OCI-LY1 (cell line): ENCODE data around the gene CRAMP1.

Experiments used
- H2AFZ ChIP-seq: fragments of 200-600 bp; sonication (generic), shearing (Covaris generic); 2 replicates; pipeline ENCODE4 v1.6.0; 2014; ENCODE audit warnings: antibody characterized with exemption, mild to moderate bottlenecking, low read length
- H3F3A ChIP-seq: fragments of 200-600 bp; sonication (generic), shearing (Covaris generic); 2 replicates; pipeline ENCODE4 v1.6.0; 2014; ENCODE audit warnings: mild to moderate bottlenecking, antibody characterized with exemption, low read length, moderate library complexity; ENCODE audit not compliant: insufficient read depth
- H3K27ac ChIP-seq: fragments of 200-600 bp; sonication (generic); 2 replicates; pipeline ENCODE4 v1.5.1; 2014; ENCODE audit warnings: low read length, mixed run types, mild to moderate bottlenecking, low read depth; ENCODE audit not compliant: poor library complexity, severe bottlenecking
- H3K27me3 ChIP-seq: fragments of 200-600 bp; sonication (generic); 2 replicates; pipeline ENCODE4 v1.6.0; 2014; ENCODE audit warnings: antibody characterized with exemption, mild to moderate bottlenecking, low read length, moderate library complexity; ENCODE audit not compliant: insufficient read depth
- H3K36me3 ChIP-seq: fragments of 200-600 bp; sonication (generic); 2 replicates; pipeline ENCODE4 v1.6.1; 2014; ENCODE audit warnings: mild to moderate bottlenecking, antibody characterized with exemption, low read length, moderate library complexity, mixed read lengths; ENCODE audit not compliant: insufficient read depth
- H3K4me1 ChIP-seq: fragments of 200-600 bp; sonication (generic); 2 replicates; pipeline ENCODE4 v1.5.1; 2014; ENCODE audit warnings: mild to moderate bottlenecking, low read length, moderate library complexity; ENCODE audit not compliant: insufficient read depth, severe bottlenecking
- H3K4me2 ChIP-seq: fragments of 200-600 bp; sonication (generic), shearing (Covaris generic); 2 replicates; pipeline ENCODE4 v1.6.1; 2014; ENCODE audit warnings: low read length
- H3K4me3 ChIP-seq: fragments of 200-600 bp; sonication (generic); 2 replicates; pipeline ENCODE4 v1.5.1; 2014; ENCODE audit warnings: low read length, low read depth, mild to moderate bottlenecking, mixed read lengths; ENCODE audit not compliant: poor library complexity, severe bottlenecking
- H3K79me2 ChIP-seq: fragments of 200-600 bp; shearing (Covaris generic); 2 replicates; pipeline ENCODE4 v1.6.1; 2016; ENCODE audit warnings: mixed run types, low read length, mixed read lengths; ENCODE audit not compliant: insufficient read depth
- H3K9ac ChIP-seq: fragments of 200-600 bp; sonication (generic), shearing (Covaris generic); 2 replicates; pipeline ENCODE4 v1.6.1; 2014; ENCODE audit warnings: mild to moderate bottlenecking, low read length, mixed read lengths
- H3K9me2 ChIP-seq: fragments of 200-600 bp; sonication (generic), shearing (Covaris generic); 2 replicates; pipeline ENCODE4 v1.6.1; 2014; ENCODE audit warnings: low read depth, mild to moderate bottlenecking, low read length, mixed read lengths
- H3K9me3 ChIP-seq: fragments of 200-600 bp; shearing (Covaris generic); 2 replicates; pipeline ENCODE4 v1.6.1; 2014; ENCODE audit warnings: low read length, mixed read lengths
- H4K20me1 ChIP-seq: fragments of 200-600 bp; sonication (generic), shearing (Covaris generic); 2 replicates; pipeline ENCODE4 v1.6.0; 2016; ENCODE audit warnings: mild to moderate bottlenecking, low read length; ENCODE audit not compliant: insufficient read depth
- CTCF ChIP-seq: fragments of 200-600 bp; sonication (generic), shearing (Covaris generic); IDR thresholded peaks from 2 replicates; pipeline ENCODE4 v1.5.1; 2017; ENCODE audit warnings: mild to moderate bottlenecking, antibody characterized with exemption, low read length, moderate library complexity, mixed read lengths
- EZH2 ChIP-seq: fragments of 200-600 bp; sonication (generic), shearing (Covaris generic); IDR thresholded peaks from 2 replicates; pipeline ENCODE4 v1.8.0; 2017; ENCODE audit warnings: borderline replicate concordance, mixed run types, mild to moderate bottlenecking, antibody characterized with exemption, low read length, moderate library complexity, mixed read lengths

The CRAMP1 gene

DNA sequence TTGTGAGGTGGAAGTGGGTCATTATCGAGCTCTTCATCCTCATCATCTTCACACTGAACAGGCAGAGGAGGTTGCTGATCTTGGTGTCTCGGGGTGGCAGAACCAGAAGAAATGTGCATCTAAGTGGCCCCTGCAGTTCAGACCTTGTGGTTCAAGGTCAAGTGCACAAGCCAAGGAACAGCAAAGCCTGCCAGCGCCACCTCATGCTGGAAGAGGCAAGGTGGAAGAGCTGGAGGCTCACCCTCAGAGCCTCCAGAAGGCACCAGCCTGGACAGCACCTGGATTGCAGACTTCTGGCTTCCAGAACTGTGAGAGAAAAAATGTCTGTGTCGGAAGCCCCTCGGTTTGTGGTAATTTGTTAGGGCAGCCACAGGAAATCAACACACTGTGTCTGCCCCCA lies 32.9 kb upstream of the CRAMP1 start:
- no peak overlapping the region for H3K27ac ChIP-seq
- no peaks in the 10 kb centered on the region for H3K4me1 ChIP-seq
- no peaks in the 10 kb centered on the region for H3F3A ChIP-seq
- no peaks in the 10 kb centered on the region; the same call in 1 of the 2 replicates for H3K36me3 ChIP-seq
- no peaks in the 10 kb centered on the region for H4K20me1 ChIP-seq
- no peak overlapping the region for H2AFZ ChIP-seq
- no peaks in the 10 kb centered on the region for H3K9me2 ChIP-seq
- no peak overlapping the region for H3K4me3 ChIP-seq
- H3K27me3 ChIP-seq: no peaks in the 10 kb centered on the region
- H3K79me2 ChIP-seq: no peaks in the 10 kb centered on the region
- TF ChIP-seq EZH2 (no peak), CTCF (no peak)
- H3K4me2 ChIP-seq: no peak overlapping the region
- no peaks in the 10 kb centered on the region for H3K9me3 ChIP-seq
- no peak overlapping the region for H3K9ac ChIP-seq

DNA sequence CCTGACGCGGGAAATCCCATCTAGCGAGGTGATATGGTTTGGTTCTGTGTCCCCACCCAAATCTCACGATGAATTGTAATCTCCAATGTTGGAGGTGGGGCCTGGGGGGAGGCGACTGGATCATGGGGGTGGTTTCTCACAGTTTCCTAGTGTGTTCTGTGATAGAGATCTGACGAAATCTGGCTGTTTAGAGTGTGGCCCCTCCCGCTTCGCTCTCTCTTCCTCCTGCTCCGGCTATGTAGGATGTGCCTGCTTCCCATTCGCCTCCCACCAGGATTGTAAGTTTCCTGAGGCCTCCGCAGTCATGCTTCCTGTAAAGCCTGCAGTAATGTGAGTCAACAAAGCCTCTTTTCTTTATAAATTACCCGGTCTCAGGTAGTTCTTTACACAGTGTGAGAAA lies 31.9 kb upstream of the CRAMP1 start:
- Histone ChIP-seq H3K9me3 (no peaks in the 10 kb centered on the region), H4K20me1 (no peaks in the 10 kb centered on the region), H2AFZ (no peak overlapping the region), H3K27ac (no peak overlapping the region), H3K27me3 (no peaks in the 10 kb centered on the region), H3K36me3 (no peaks in the 10 kb centered on the region; the same call in 1 of the 2 replicates), H3F3A (no peaks in the 10 kb centered on the region), H3K9ac (no peak overlapping the region), H3K4me3 (no peak overlapping the region), H3K79me2 (no peaks in the 10 kb centered on the region), H3K9me2 (no peaks in the 10 kb centered on the region), H3K4me2 (no peak overlapping the region), H3K4me1 (no peaks in the 10 kb centered on the region)
- TF ChIP-seq EZH2 (no peak), CTCF (no peak)

DNA sequence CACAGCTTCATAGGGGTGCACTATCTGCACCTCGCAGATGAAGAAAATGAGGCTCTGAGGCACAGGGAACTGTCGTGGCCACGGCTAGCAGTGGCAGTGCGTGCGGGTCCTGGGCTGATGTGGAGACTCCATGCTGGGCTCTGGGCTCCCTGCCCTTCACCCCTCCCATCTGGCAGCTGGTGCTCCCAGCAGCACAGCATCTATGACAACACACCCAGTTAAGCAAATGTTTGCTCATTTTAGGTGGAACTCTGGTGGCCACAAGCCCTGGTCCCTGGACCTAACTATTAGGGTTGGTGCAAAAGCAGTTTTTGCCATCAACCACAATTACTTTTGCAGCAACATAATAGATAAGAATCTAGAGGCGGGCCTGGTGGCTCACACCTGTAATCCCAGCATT lies 31.2 kb upstream of the CRAMP1 start:
- no peaks in the 10 kb centered on the region for H3F3A ChIP-seq
- TF ChIP-seq CTCF (no peak), EZH2 (no peak)
- no peak overlapping the region for H3K9ac ChIP-seq
- H3K36me3 ChIP-seq: no peaks in the 10 kb centered on the region; the same call in 1 of the 2 replicates
- no peak overlapping the region for H2AFZ ChIP-seq
- no peaks in the 10 kb centered on the region for H3K9me3 ChIP-seq
- no peaks in the 10 kb centered on the region for H3K27me3 ChIP-seq
- H3K4me2 ChIP-seq: no peak overlapping the region
- H3K4me3 ChIP-seq: no peak overlapping the region
- H4K20me1 ChIP-seq: no peaks in the 10 kb centered on the region
- no peaks in the 10 kb centered on the region for H3K9me2 ChIP-seq
- H3K79me2 ChIP-seq: no peaks in the 10 kb centered on the region
- H3K4me1 ChIP-seq: no peaks in the 10 kb centered on the region
- H3K27ac ChIP-seq: no peak overlapping the region
